Retinal pigment epithelial cell (primary cell): ENCODE data around the gene RCAN2.
A peak's percentile ranks its signal among the peaks of the same experiment; 100 is the strongest.

Experiments
- DNase-seq: peaks from one replicate; pipeline ENCODE4 v3.0.0-alpha.2; 2010; ENCODE audit warnings: low read depth
- H3K4me3 ChIP-seq: 2 replicates; pipeline ENCODE4 v1.5.1; 2011; ENCODE audit warnings: mild to moderate bottlenecking, low read length, control low read depth, moderate library complexity
- TF ChIP-seq, protein P1 (sequence below): conservative IDR thresholded peaks from 2 replicates; pipeline ENCODE4 v1.5.1; 2011; ENCODE audit warnings: low read depth, low read length, control low read depth, inconsistent platforms

The RCAN2 gene

DNA sequence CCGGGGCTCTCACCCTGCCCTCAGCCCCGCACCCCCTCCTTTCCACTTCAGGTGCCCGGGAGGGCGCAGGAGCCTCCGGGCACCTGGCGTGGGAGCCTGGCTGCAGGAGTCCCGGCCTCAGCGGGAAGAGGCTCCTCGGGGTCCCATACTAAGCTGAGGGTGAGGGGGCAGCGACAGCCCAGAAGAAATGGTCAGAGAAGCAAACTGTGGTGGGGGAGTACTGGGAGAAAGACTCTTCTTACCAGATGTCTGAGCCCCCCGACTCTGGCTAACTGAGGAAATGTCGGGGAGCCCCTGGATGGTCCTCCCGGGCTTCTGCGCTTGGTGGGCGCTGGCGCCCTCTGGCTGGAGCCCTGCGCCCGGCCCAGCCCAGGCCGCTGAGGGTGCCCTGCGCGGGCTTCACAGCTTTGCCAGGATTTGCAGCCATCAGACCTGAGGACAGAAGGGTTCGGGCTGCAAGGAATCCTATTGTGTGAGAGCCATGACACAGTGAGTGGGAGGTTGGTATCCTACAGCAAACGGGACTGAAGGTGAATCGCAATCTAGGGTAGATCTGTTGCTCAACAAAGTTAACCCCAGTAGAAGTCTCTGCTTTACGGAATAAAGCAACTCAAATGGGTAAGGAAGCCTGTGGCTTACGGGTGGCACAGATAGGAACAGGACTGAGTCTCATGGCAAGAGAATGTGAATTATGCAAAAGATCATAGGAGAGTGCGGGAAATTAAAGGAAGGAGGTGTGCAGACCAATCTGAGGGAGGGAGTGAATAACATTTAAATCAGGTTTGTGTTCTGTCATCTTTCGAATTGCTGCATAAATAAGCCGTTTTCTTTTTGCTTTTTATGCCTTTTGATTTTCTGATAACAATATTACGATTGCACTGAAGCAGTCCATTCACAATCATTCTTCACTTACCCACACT, 639 bp upstream of the RCAN2 start:
- TF ChIP-seq, protein P1, sequence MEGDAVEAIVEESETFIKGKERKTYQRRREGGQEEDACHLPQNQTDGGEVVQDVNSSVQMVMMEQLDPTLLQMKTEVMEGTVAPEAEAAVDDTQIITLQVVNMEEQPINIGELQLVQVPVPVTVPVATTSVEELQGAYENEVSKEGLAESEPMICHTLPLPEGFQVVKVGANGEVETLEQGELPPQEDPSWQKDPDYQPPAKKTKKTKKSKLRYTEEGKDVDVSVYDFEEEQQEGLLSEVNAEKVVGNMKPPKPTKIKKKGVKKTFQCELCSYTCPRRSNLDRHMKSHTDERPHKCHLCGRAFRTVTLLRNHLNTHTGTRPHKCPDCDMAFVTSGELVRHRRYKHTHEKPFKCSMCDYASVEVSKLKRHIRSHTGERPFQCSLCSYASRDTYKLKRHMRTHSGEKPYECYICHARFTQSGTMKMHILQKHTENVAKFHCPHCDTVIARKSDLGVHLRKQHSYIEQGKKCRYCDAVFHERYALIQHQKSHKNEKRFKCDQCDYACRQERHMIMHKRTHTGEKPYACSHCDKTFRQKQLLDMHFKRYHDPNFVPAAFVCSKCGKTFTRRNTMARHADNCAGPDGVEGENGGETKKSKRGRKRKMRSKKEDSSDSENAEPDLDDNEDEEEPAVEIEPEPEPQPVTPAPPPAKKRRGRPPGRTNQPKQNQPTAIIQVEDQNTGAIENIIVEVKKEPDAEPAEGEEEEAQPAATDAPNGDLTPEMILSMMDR: peak; percentile 81
- DNase-seq: no peak
- H3K4me3 ChIP-seq: peak overlapping the region; percentile 66

DNA sequence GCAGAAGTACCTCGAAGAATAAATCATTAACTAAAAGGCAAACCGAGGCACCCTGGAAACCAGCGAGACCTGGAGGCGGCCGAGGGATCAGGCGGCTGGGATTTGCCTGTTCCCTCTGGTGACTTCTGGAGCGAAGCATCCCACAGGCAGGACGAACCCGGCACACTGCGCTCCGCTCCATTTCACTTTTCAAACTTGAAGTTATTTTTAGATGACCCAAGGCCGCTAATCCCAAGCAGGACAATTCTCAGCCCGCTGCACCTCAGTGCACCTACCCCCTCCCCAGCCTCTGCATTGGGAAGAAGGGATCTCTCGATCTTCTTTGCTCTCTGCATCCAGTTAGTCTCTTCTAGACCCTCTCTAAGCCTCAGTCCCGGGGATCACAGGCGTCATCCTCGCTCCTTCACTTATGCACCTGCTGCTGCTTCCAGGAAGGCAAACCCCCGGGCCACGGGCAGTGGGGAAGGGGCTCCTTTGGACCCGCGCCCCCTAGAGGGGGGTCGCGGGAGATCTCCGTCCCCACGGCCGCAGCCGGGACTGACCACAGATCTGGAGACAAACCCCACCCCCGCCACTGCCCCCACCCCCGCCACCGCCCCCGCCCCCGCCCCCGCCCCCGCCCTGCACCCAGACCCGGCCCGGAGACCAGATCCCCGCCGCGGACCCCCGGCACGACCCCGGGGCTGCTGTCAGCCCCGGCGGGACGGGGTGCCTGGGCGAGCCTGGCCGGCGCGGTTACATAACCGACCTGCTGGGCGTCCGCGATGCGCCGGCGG, 636 bp downstream of the RCAN2 start:
- no peak for DNase-seq
- H3K4me3 ChIP-seq: peak overlapping the region; percentile 66
- TF ChIP-seq, protein P1: peak; percentile 55

DNA sequence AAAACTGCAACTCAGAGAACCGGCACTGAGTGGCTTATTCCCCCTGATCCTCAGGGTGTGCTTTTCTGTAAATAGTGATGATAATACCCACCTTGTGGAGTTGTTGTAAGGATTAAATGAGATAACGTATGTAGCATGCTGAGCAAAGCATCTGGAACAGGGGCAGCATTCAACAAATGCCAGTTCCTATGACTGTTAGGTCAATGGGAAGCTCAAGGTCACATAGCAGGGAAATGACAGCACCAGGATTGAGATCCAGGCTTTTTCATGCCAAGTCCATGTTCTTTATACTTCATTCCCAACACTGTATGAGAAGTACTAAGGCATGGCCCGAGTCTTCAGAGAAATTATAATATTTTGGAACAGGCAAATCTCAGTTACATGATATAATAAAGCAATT, 5.1 kb downstream of the RCAN2 start:
- no peak for DNase-seq
- no peak overlapping the region for H3K4me3 ChIP-seq
- TF ChIP-seq, protein P1: no peak

DNA sequence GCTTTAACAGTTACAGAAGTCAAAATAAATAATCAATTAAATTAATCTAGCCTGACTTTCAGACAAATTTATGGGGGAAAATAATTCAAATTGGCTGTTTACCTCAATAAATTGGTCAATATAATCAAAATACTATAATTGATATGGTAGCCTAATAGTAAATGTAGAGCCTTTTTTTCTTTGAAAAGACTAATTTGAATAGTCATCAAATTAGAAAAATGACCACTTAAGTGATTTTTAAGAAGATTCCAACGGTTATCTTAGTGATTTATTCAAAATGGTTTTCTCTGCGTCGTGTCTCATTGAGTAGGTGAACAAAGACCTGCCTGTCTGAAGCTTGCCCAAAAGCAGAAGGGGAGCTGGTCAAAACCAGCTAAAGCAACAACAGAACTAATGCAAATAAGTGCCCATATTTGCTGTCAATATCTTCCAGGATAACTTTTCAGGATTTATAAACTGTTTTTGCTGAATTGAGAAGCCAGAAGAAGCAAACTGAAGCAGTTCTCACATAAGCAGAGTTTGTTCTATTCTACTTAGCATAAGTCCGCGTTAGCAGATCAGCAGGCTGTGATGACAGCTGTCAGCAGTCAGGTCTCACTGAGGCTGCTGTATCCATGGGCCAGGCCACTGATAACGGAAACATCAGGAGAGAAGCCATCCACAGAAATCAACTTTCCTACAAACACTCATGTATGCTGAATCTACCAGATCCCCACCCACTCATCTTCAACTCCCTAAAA, 7.0 kb downstream of the RCAN2 start:
- no peak overlapping the region for H3K4me3 ChIP-seq
- TF ChIP-seq, protein P1: no peak

DNA sequence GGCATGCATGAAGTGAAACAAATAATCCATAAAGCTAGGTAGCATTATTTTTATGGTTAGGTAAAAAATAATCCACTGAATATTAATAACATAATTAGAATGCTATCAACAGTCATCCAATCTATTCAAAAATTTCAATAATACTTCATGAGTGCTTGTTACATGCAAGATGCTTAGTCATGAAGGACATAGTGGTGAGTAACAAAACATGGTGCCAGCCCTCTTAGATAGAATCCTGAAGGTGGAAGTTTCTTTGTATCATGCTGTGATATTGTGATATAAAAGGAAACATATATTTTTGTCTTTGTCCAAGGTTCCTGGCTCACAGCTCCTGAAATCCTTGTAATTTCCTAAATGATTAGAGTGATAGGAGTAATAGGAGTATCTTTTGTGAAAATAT, 14.9 kb downstream of the RCAN2 start:
- no peak overlapping the region for H3K4me3 ChIP-seq
- TF ChIP-seq, protein P1: no peak
- no peak for DNase-seq

More for the DNA sequence above, 7.0 kb downstream of the RCAN2 start:
- DNase-seq: no peak

DNA sequence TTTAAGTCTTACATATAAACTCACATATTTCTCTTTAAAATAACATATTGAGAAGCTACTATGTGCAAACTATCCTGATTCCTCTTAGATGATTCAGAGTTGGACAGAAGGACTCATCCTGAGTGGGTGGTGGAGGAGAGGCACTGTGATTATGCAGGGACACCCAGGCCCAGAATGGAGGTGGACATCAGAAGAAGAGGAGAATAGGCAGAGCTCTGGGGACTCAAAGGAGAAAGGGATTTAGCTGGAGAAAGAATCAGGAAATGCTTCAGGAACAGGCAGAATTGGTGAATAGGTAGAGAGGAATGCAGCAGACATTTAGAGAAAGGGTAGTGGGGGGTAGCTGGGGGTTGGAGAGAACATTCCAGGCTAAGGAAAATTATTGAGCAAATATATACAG, 17.4 kb downstream of the RCAN2 start:
- TF ChIP-seq, protein P1: no peak
- no peak for DNase-seq
- no peak overlapping the region for H3K4me3 ChIP-seq
